Measurements from ENCODE around the gene PILRB.
"Not testable (repeated sequence)": the region's sequence is repeated elsewhere in the genome, so short reads cannot be mapped to it uniquely, and the experiment has no call there.

PILRB gene

GRCh38 chr7:100374601-100375000 lies 16.7 kb downstream of the PILRB start:
- Histone ChIP-seq H3K4me3 (ENCODE audit: low read depth in 1 of 2, low read length in 2 of 2) (no peak overlapping the region), H3K9ac (ENCODE audit: low read depth in 1 of 2, low read length in 2 of 2) (no peak overlapping the region), H3K4me1 (ENCODE audit: control insufficient read depth in 1 of 2, insufficient read depth in 2 of 2, low read length in 2 of 2) (no peaks in the 10 kb centered on the region)

DNA sequence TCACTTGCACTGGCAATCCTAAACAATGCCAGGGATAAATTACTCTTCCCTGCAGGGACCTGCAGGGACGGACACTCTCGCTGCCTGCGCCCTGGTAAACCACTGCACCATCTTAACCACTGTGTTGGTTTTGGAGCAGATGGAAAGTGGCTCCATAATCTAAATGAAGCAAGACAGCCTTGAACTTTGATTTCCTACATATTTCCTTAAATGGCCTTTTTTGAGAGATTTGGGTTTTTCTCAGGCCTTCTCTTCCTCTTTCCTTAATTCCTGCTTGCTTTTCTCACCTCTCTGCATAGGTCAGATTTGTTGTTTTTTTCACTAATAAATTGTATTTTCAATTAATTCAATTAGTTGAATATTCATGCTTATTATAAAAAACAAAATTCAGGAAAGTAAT lies 18.1 kb downstream of the PILRB start:
- Histone ChIP-seq H3K4me3 (ENCODE audit: low read depth in 1 of 2, low read length in 2 of 2) (no peak overlapping the region), H3K9me3 (ENCODE audit: control insufficient read depth in 1 of 2, low read length in 2 of 2) (no peaks in the 10 kb centered on the region), H3K9ac (ENCODE audit: low read depth in 1 of 2, low read length in 2 of 2) (no peak overlapping the region), H3K36me3 (ENCODE audit: control insufficient read depth in 1 of 2, insufficient read depth in 2 of 2, low read length in 2 of 2) (no peaks in the 10 kb centered on the region), H3K27me3 (ENCODE audit: control insufficient read depth in 1 of 2, insufficient read depth in 2 of 2, low read length in 2 of 2) (no peaks in the 10 kb centered on the region), H3K27ac (ENCODE audit: low read depth, low read length) (no peak overlapping the region), H3K4me1 (ENCODE audit: control insufficient read depth in 1 of 2, insufficient read depth in 2 of 2, low read length in 2 of 2) (no peaks in the 10 kb centered on the region)

More at GRCh38 chr7:100374601-100375000, 16.7 kb downstream of the PILRB start:
- H3K27ac ChIP-seq (ENCODE audit: low read depth, low read length) = no peak overlapping the region
- H3K36me3 ChIP-seq (ENCODE audit: control insufficient read depth in 1 of 2, insufficient read depth in 2 of 2, low read length in 2 of 2) = no peaks in the 10 kb centered on the region
- no peaks in the 10 kb centered on the region for H3K9me3 ChIP-seq (ENCODE audit: control insufficient read depth in 1 of 2, low read length in 2 of 2)
- H3K27me3 ChIP-seq (ENCODE audit: control insufficient read depth in 1 of 2, insufficient read depth in 2 of 2, low read length in 2 of 2) = no peaks in the 10 kb centered on the region

DNA sequence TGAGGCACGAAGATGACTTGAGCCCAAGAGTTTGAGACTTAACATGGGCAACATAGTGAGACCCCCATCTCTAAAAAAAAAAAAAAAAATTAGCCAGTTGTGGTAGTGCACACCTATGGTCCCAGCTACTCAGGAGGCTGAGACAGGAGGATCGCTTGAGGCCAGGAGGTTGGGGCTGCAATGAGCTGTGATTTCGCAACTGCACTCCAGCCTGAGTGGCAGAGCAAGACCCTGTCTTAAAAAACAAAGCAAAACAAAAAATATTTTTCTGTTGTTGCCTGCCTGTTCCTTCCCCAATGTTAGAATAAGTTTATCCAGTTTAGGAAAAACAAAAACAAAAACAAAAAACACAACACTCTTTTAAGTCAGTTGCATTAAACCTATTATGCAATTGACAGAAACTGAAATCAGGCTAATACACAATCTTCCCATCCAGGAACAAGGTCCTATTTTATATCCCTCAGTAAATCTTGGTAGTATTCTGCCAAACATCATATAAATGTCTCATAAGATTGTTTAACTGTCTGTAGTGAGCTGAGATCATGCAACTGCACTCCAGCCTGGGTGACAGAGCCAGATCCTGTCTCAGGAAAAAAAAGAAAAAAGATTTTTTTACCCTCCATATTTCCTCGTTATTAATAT lies 20.3 kb downstream of the PILRB start:
- Histone ChIP-seq H3K4me3 (ENCODE audit: low read depth in 1 of 2, low read length in 2 of 2) (no peak overlapping the region), H3K27me3 (ENCODE audit: control insufficient read depth in 1 of 2, insufficient read depth in 2 of 2, low read length in 2 of 2) (no peaks in the 10 kb centered on the region), H3K36me3 (ENCODE audit: control insufficient read depth in 1 of 2, insufficient read depth in 2 of 2, low read length in 2 of 2) (no peaks in the 10 kb centered on the region), H3K4me1 (ENCODE audit: control insufficient read depth in 1 of 2, insufficient read depth in 2 of 2, low read length in 2 of 2) (no peaks in the 10 kb centered on the region), H3K27ac (ENCODE audit: low read depth, low read length) (no peak overlapping the region), H3K9ac (ENCODE audit: low read depth in 1 of 2, low read length in 2 of 2) (no peak overlapping the region), H3K9me3 (ENCODE audit: control insufficient read depth in 1 of 2, low read length in 2 of 2) (no peaks in the 10 kb centered on the region)

DNA sequence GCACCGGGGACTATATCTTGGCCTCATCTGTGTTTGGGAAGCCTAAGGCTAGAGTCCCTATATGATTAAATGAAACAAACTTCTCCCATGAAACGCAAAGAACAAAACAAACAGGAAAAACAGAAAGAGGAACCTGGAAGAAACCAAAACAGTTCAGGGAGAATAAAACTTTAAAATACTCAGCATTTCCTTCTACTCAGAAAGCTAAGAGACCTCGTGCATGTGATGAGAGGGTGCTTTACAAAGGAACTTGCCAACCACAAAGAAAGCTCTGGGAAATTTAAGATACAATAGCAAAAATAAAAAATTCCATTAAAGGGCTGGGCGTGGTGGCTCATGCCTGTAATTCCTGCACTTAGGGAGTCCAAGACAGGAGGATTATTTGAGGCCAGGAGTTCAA lies 22.3 kb downstream of the PILRB start:
- no peaks in the 10 kb centered on the region for H3K27me3 ChIP-seq (ENCODE audit: control insufficient read depth in 1 of 2, insufficient read depth in 2 of 2, low read length in 2 of 2)

GRCh38 chr7:100381531-100382233 lies 23.8 kb downstream of the PILRB start:
- not testable (repeated sequence) for H3K9ac ChIP-seq (ENCODE audit: low read depth in 1 of 2, low read length in 2 of 2)

More for the DNA sequence above, 22.3 kb downstream of the PILRB start:
- Histone ChIP-seq H3K27ac (ENCODE audit: low read depth, low read length) (no peak overlapping the region), H3K4me3 (ENCODE audit: low read depth in 1 of 2, low read length in 2 of 2) (no peak overlapping the region), H3K9ac (ENCODE audit: low read depth in 1 of 2, low read length in 2 of 2) (no peak overlapping the region), H3K36me3 (ENCODE audit: control insufficient read depth in 1 of 2, insufficient read depth in 2 of 2, low read length in 2 of 2) (no peaks in the 10 kb centered on the region), H3K4me1 (ENCODE audit: control insufficient read depth in 1 of 2, insufficient read depth in 2 of 2, low read length in 2 of 2) (no peaks in the 10 kb centered on the region), H3K9me3 (ENCODE audit: control insufficient read depth in 1 of 2, low read length in 2 of 2) (no peaks in the 10 kb centered on the region)

GRCh38 chr7:100382234-100382853 lies 24.4 kb downstream of the PILRB start:
- not testable (repeated sequence) for H3K9me3 ChIP-seq (ENCODE audit: control insufficient read depth in 1 of 2, low read length in 2 of 2); H3K4me3 ChIP-seq (ENCODE audit: low read depth in 1 of 2, low read length in 2 of 2); H3K27me3 ChIP-seq (ENCODE audit: control insufficient read depth in 1 of 2, insufficient read depth in 2 of 2, low read length in 2 of 2); H3K27ac ChIP-seq (ENCODE audit: low read depth, low read length); H3K36me3 ChIP-seq (ENCODE audit: control insufficient read depth in 1 of 2, insufficient read depth in 2 of 2, low read length in 2 of 2); H3K9ac ChIP-seq (ENCODE audit: low read depth in 1 of 2, low read length in 2 of 2); H3K4me1 ChIP-seq (ENCODE audit: control insufficient read depth in 1 of 2, insufficient read depth in 2 of 2, low read length in 2 of 2)

More at GRCh38 chr7:100381531-100382233, 23.8 kb downstream of the PILRB start:
- not testable (repeated sequence) for H3K4me3 ChIP-seq (ENCODE audit: low read depth in 1 of 2, low read length in 2 of 2); H3K27ac ChIP-seq (ENCODE audit: low read depth, low read length); H3K4me1 ChIP-seq (ENCODE audit: control insufficient read depth in 1 of 2, insufficient read depth in 2 of 2, low read length in 2 of 2); H3K9me3 ChIP-seq (ENCODE audit: control insufficient read depth in 1 of 2, low read length in 2 of 2); H3K36me3 ChIP-seq (ENCODE audit: control insufficient read depth in 1 of 2, insufficient read depth in 2 of 2, low read length in 2 of 2); H3K27me3 ChIP-seq (ENCODE audit: control insufficient read depth in 1 of 2, insufficient read depth in 2 of 2, low read length in 2 of 2)

GRCh38 chr7:100384628-100385294 lies 26.8 kb downstream of the PILRB start:
- no peaks in the 10 kb centered on the region for H3K9me3 ChIP-seq (ENCODE audit: control insufficient read depth in 1 of 2, low read length in 2 of 2)
- H3K36me3 ChIP-seq (ENCODE audit: control insufficient read depth in 1 of 2, insufficient read depth in 2 of 2, low read length in 2 of 2) = no peaks in the 10 kb centered on the region
- no peak overlapping the region for H3K9ac ChIP-seq (ENCODE audit: low read depth in 1 of 2, low read length in 2 of 2)
- no peaks in the 10 kb centered on the region for H3K27me3 ChIP-seq (ENCODE audit: control insufficient read depth in 1 of 2, insufficient read depth in 2 of 2, low read length in 2 of 2)
- no peak overlapping the region for H3K4me3 ChIP-seq (ENCODE audit: low read depth in 1 of 2, low read length in 2 of 2)
- H3K4me1 ChIP-seq (ENCODE audit: control insufficient read depth in 1 of 2, insufficient read depth in 2 of 2, low read length in 2 of 2) = no peaks in the 10 kb centered on the region
- H3K27ac ChIP-seq (ENCODE audit: low read depth, low read length) = no peak overlapping the region

- Histone ChIP-seq H3K27me3 (ENCODE audit: control insufficient read depth in 1 of 2, insufficient read depth in 2 of 2, low read length in 2 of 2) (no peaks in the 10 kb centered on the region), H3K9me3 (ENCODE audit: control insufficient read depth in 1 of 2, low read length in 2 of 2) (no peaks in the 10 kb centered on the region), H3K36me3 (ENCODE audit: control insufficient read depth in 1 of 2, insufficient read depth in 2 of 2, low read length in 2 of 2) (no peaks in the 10 kb centered on the region), H3K4me3 (ENCODE audit: low read depth in 1 of 2, low read length in 2 of 2) (no peak overlapping the region), H3K27ac (ENCODE audit: low read depth, low read length) (no peak overlapping the region), H3K9ac (ENCODE audit: low read depth in 1 of 2, low read length in 2 of 2) (no peak overlapping the region), H3K4me1 (ENCODE audit: control insufficient read depth in 1 of 2, insufficient read depth in 2 of 2, low read length in 2 of 2) (no peaks in the 10 kb centered on the region)
Observed at GRCh38 chr7:100386940-100387339, 29.0 kb downstream of the PILRB start.

DNA sequence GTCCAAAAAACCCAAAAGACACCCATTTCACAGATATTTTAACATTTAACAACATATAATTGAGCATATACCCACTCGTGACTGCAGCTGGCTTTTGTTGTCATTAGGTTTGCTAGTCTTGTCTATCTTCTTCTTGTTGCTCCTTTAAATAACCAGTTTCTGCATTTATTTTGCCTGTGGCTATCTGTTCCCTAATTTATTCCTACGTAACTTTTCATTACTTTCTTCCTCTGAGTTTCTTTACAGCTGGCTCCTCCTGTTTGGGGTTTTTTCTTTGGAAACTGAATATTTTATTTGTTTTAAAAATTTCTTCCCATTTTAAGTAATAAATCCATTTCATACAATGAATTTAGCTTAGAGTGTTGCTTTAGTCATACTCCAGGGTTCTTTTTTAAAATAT lies 29.8 kb downstream of the PILRB start:
- Histone ChIP-seq H3K4me1 (ENCODE audit: control insufficient read depth in 1 of 2, insufficient read depth in 2 of 2, low read length in 2 of 2) (no peaks in the 10 kb centered on the region), H3K27me3 (ENCODE audit: control insufficient read depth in 1 of 2, insufficient read depth in 2 of 2, low read length in 2 of 2) (peaks cover 0 to 4% of the 10 kb centered on the region in 2 donors), H3K9me3 (ENCODE audit: control insufficient read depth in 1 of 2, low read length in 2 of 2) (no peaks in the 10 kb centered on the region), H3K27ac (ENCODE audit: low read depth, low read length) (no peak overlapping the region), H3K36me3 (ENCODE audit: control insufficient read depth in 1 of 2, insufficient read depth in 2 of 2, low read length in 2 of 2) (no peaks in the 10 kb centered on the region), H3K4me3 (ENCODE audit: low read depth in 1 of 2, low read length in 2 of 2) (no peak overlapping the region), H3K9ac (ENCODE audit: low read depth in 1 of 2, low read length in 2 of 2) (no peak overlapping the region)
